Motor neuron (in vitro differentiated cells): Measurements from ENCODE around the gene MYOG. TPM values are rescaled to one million over a fixed set of nuclear protein-coding genes. Genes with fewer than 3 reads are reported as not detected.

Source experiments
- ATAC-seq, 8 experiments: fragments of 200-7000 bp; cut with Tn5 transposase; replicated peaks in 6 of 8; 2 replicates each; pipeline ENCODE4 v1.8.0; 2021; ENCODE audit warnings: mild to moderate bottlenecking in 8 of 8, moderate library complexity in 8 of 8
- H3K27ac ChIP-seq, 2 donors: fragments of 250-450 bp; sonication (Bioruptor Pico); 2 replicates each; pipeline ENCODE4 v1.9.0; 2021; ENCODE audit warnings: antibody characterized with exemption in 2 of 2, mild to moderate bottlenecking in 2 of 2, moderate library complexity in 1 of 2
- H3K4me1 ChIP-seq, 2 donors: fragments of 250-450 bp; sonication (Bioruptor Pico); replicated peaks in 1 of 2; 2 replicates each; pipeline ENCODE4 v1.6.1; 2021; ENCODE audit warnings: antibody characterized with exemption in 2 of 2, mild to moderate bottlenecking in 2 of 2, moderate library complexity in 1 of 2
- H3K4me3 ChIP-seq, 5 donors: fragments of 250-450 bp; sonication (Bioruptor Pico); 2 replicates each; pipeline ENCODE4 v1.9.0; 2021; ENCODE audit warnings: antibody characterized with exemption in 5 of 5, mild to moderate bottlenecking in 5 of 5, moderate library complexity in 4 of 5
- WGBS, 10 experiments: fragments of 450-650 bp; shearing (Covaris generic); methylation state at CpG; one replicate each; pipeline ENCODE4 v1.0.0; 2022; 5-methylcytosine and 5-hydroxymethylcytosine counted together
- in situ Hi-C, 9 experiments: fragments of 400-800 bp; cut with MboI; loops; one replicate each; pipeline ENCODE4 v1.15.0; 2021; ENCODE audit warnings: low sequenced_read_pairs in 9 of 9, low pct_unique_long_range_greater_than_20kb in 2 of 9; ENCODE audit not compliant: unreplicated experiment in 9 of 9
- total RNA-seq, 8 experiments: library from RNA; unstranded; fragments of 300-600 nt; gene quantifications; 2 replicates each; pipeline versions ENCODE4 v1.2.3 to v1.2.4, GENCODE V29; 2022

The MYOG gene
- total RNA-seq, 8 experiments from 2014 or later, result 0.14 to 0.71 (median 0.22) TPM; not detected in 2

DNA sequence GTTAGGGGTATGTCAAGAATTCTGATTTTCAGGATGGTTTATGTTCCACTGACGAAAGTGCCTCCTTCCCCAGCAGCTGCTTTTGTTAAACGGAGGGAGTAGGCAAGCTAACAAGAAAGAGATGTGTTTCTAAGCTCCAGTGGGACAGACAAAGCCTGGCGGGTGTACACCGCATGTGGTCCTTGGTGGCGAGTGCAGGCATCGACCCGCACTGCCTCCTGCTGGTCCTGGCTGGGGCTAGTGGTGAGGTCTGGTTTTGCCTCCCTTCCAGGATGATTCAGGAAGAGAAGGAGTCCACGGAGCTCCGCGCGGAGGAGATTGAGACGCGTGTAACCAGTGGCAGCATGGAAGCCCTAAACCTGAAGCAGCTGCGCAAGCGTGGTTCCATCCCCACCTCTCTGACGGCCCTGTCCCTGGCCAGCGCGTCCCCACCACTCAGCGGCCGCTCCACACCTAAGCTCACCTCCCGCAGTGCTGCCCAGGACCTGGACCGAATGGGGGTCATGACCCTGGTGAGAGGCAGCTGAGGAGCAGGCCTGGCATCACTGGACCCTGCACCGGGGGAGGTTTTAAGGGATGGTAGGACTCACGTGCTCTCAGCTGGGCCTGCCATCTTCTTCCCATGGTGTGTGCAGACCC lies 30.5 kb downstream of the MYOG start:
- 17 to 90% (median 72%) methylated on average over 1 to 17 of the region's 24 CpGs; no CpG with 5 or more reads in 3 of the 10 experiments for WGBS, 10 experiments
- Histone ChIP-seq H3K27ac (peak overlapping the region in 1 of 2 donors; percentile 5), H3K4me1 (peaks cover 20 to 32% of the 10 kb centered on the region in 2 donors), H3K4me3 (no peak overlapping the region)
- in situ Hi-C loops, result no loop called here
- peak in 2 of 8 experiments; percentile 16 to 36 for ATAC-seq

GRCh38 chr1:203054642-203055041 lies 31.2 kb downstream of the MYOG start:
- in situ Hi-C loops, result no loop called here
- peak overlapping the region in 1 of 2 donors; percentile 5 for H3K27ac ChIP-seq
- peaks cover 20 to 32% of the 10 kb centered on the region in 2 donors for H3K4me1 ChIP-seq
- H3K4me3 ChIP-seq, result no peak overlapping the region
- WGBS, 10 experiments, result 32 to 83% (median 47%) methylated on average over 3 to 5 of the region's 5 CpGs; no CpG with 5 or more reads in 2 of the 10 experiments
- ATAC-seq, result peak in 3 of 8 experiments; percentile 32 to 55 (median 38)

- in situ Hi-C loops, result no loop called here
- Histone ChIP-seq H3K27ac (peak overlapping the region in 1 of 2 donors; percentile 12), H3K4me1 (peaks cover 20 to 32% of the 10 kb centered on the region in 2 donors), H3K4me3 (no peak overlapping the region)
- 22 to 75% (median 49%) methylated on average over 1 of the region's 1 CpG; no CpG with 5 or more reads in 4 of the 10 experiments for WGBS, 10 experiments
- no peak for ATAC-seq
Observed at GRCh38 chr1:203054184-203054583, 31.6 kb downstream of the MYOG start.

GRCh38 chr1:203052601-203053000 lies 33.2 kb downstream of the MYOG start:
- Histone ChIP-seq H3K4me3 (no peak overlapping the region), H3K4me1 (peaks cover 20 to 22% of the 10 kb centered on the region in 2 donors), H3K27ac (no peak overlapping the region)
- WGBS, 10 experiments, result 43 to 100% (median 79%) methylated on average over 1 to 3 of the region's 3 CpGs; no CpG with 5 or more reads in 4 of the 10 experiments
- ATAC-seq, result peak in 3 of 8 experiments; percentile 11 to 58 (median 52)
- in situ Hi-C loops, result no loop called here

GRCh38 chr1:203051841-203052324 lies 33.9 kb downstream of the MYOG start:
- WGBS, 10 experiments, result 20 to 80% (median 59%) methylated on average over 1 to 6 of the region's 20 CpGs; no CpG with 5 or more reads in 6 of the 10 experiments
- H3K4me1 ChIP-seq, result peaks cover 22% of the 10 kb centered on the region in 2 donors
- in situ Hi-C loops, result no loop called here
- no peak overlapping the region for H3K27ac ChIP-seq
- ATAC-seq, result peak in 4 of 8 experiments; percentile 8 to 19 (median 10)
- H3K4me3 ChIP-seq, result no peak overlapping the region

DNA sequence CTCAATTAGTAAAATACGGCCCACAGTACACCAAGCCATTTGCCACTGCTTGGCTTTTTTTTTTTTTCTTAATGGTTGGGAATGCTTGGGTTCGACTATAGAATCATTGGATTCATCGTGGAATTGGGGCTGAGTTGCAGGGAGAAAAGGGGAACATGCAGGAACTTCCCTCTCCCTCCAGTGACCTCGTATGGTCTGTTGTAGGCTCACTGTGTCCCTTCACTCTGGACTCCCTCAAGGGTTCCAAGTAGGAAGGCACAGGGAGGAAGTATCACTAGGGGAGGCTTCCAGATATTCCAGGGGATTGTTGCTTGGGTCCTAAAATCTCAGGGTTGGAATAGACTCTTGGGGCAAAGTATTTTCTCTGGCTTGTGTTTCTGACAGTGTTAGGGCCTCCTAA lies 35.0 kb downstream of the MYOG start:
- peaks cover 22% of the 10 kb centered on the region in 2 donors for H3K4me1 ChIP-seq
- WGBS, 10 experiments, result 70 to 100% (median 96%) methylated on average over 1 to 4 of the region's 4 CpGs; no CpG with 5 or more reads in 1 of the 10 experiments
- ATAC-seq, result no peak
- in situ Hi-C loops, result no loop called here
- no peak overlapping the region for H3K4me3 ChIP-seq
- no peak overlapping the region for H3K27ac ChIP-seq

- 75 to 94% (median 84%) methylated on average over 1 to 8 of the region's 14 CpGs; no CpG with 5 or more reads in 4 of the 10 experiments for WGBS, 10 experiments
- in situ Hi-C loops, result loop anchor here in 4 of 9 experiments (25.0 kb wide), 1 partner anchor 163 kb away; no protein-coding TSS in a partner anchor
- H3K27ac ChIP-seq, result no peak overlapping the region
- peaks cover 22% of the 10 kb centered on the region in 2 donors for H3K4me1 ChIP-seq
- no peak for ATAC-seq
- no peak overlapping the region for H3K4me3 ChIP-seq
Observed at GRCh38 chr1:203049576-203050180, 36.1 kb downstream of the MYOG start.

DNA sequence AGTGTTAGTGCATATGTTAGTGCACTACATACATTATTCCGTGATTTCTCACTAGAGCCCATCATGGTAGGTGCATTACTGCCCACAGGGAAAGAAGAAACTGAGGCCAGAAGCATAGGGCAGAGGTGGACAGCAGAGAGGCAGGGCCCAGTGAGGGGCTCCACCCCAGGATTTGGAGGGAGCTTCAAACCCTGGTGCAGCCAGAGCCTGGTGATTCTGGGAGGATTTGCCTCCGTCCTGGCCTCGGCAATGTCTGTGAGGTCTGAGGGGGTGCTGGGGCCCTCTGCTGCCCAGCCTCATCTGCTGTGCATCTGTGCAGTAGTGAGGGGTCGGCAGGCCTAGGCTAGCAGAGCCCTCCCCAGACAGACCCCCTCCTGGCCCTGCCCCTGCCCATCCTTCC lies 36.7 kb downstream of the MYOG start:
- WGBS, 10 experiments, result 56 to 83% (median 81%) methylated on average over 1 to 3 of the region's 4 CpGs; no CpG with 5 or more reads in 6 of the 10 experiments
- Histone ChIP-seq H3K4me3 (no peak overlapping the region), H3K27ac (no peak overlapping the region), H3K4me1 (peaks cover 19 to 20% of the 10 kb centered on the region in 2 donors)
- in situ Hi-C loops, result loop anchor here in 4 of 9 experiments (25.0 kb wide), 1 partner anchor 163 kb away; no protein-coding TSS in a partner anchor
- ATAC-seq, result peak in 1 of 8 experiments; percentile 14

GRCh38 chr1:203048555-203049051 lies 37.2 kb downstream of the MYOG start:
- Histone ChIP-seq H3K4me3 (no peak overlapping the region), H3K27ac (no peak overlapping the region)
- in situ Hi-C loops, result loop anchor here in 4 of 9 experiments (25.0 kb wide), 1 partner anchor 164 kb away; no protein-coding TSS in a partner anchor

DNA sequence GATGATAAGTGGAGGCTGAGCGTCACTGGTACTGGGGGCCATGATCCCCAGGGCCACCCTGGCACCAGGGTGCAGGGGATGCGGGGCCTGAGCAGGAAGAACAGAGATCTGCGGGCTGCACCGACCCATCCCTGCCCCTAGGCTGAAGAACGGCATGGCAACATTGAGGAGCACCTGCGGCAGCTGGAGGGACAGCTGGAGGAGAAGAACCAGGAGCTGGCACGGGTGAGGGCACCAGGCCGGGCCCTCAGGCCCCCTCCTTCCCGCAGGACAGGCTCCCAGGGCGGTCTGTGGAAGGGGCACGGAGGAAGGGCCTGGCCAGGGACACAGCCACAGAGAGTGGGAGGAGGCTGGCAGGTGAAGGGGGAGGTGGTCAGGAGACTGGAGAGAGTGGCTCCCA lies 37.7 kb downstream of the MYOG start:
- no peak for ATAC-seq
- no peak overlapping the region for H3K4me3 ChIP-seq
- WGBS, 10 experiments, result 76 to 100% (median 89%) methylated on average over 2 to 9 of the region's 11 CpGs; no CpG with 5 or more reads in 4 of the 10 experiments
- peaks cover 17 to 18% of the 10 kb centered on the region in 2 donors for H3K4me1 ChIP-seq
- H3K27ac ChIP-seq, result no peak overlapping the region
- in situ Hi-C loops, result loop anchor here in 4 of 9 experiments (25.0 kb wide), 1 partner anchor 164 kb away; no protein-coding TSS in a partner anchor

More at GRCh38 chr1:203048555-203049051, 37.2 kb downstream of the MYOG start:
- H3K4me1 ChIP-seq, result peaks cover 18% of the 10 kb centered on the region in 2 donors
- WGBS, 10 experiments, result 20 to 97% (median 85%) methylated on average over 1 to 7 of the region's 23 CpGs; no CpG with 5 or more reads in 6 of the 10 experiments
- ATAC-seq, result peak in 7 of 8 experiments; percentile 10 to 97 (median 23)

DNA sequence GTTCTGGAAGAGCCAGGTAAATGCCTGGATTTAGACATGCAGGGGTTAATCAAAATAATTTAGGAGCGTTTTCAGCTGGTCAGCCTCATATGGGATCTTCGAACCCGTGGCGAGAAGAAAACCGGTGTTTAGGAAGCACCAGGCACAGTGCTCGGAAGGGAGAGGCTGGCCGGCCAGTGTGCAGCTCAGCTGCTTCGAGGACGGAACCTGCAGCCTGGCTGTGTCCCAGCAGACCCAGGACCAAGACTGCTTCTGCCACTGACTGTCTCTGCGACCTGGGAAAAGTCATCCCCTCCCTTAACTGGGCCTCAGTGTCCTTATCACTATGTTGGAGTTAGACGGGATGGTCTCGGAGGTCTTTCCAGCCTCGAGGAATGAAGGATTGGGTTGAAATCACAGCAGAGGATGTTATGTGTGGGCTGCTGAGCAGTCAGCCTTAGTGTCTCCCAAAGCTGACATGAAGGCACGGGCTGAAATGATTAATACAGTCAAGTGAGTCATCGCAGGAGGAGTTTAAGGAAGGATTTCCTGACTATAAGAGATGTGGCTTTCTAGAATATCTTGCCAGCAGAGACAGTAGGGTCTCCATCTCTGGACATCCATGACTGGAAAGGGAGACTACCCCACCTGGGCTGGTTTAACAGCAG lies 38.7 kb downstream of the MYOG start:
- Histone ChIP-seq H3K4me3 (no peak overlapping the region), H3K4me1 (peaks cover 7 to 10% of the 10 kb centered on the region in 2 donors), H3K27ac (peak overlapping the region in 1 of 2 donors; percentile 3)
- peak; percentile 24 to 98 (median 90) for ATAC-seq
- in situ Hi-C loops, result loop anchor here in 4 of 9 experiments (25.0 kb wide), 1 partner anchor 165 kb away; no protein-coding TSS in a partner anchor
- 0 to 83% (median 32%) methylated on average over 1 to 14 of the region's 15 CpGs; no CpG with 5 or more reads in 1 of the 10 experiments for WGBS, 10 experiments
